DND-41 (cell line): ENCODE measurements around the gene USB1.

Experiments
- ATAC-seq: fragments of 200-7000 bp; cut with Tn5 transposase; 3 replicates; pipeline ENCODE4 v1.9.1; 2021; ENCODE audit warnings: low read depth; ENCODE audit not compliant: insufficient read depth
- DNase-seq: peaks from one replicate; pipeline ENCODE4 v3.0.0-alpha.2; 2020
- H2AFZ ChIP-seq: 2 replicates; pipeline ENCODE4 v1.6.0; 2012; ENCODE audit warnings: low read depth, low read length
- H3K27ac ChIP-seq: 2 replicates; pipeline ENCODE4 v1.5.1; 2012; ENCODE audit warnings: low read length, inconsistent platforms
- H3K27me3 ChIP-seq: fragments of 200-600 bp; sonication (generic); 2 replicates; pipeline ENCODE4 v1.6.0; 2012; ENCODE audit warnings: low read length, mild to moderate bottlenecking, inconsistent platforms; ENCODE audit not compliant: insufficient read depth, poor library complexity
- H3K36me3 ChIP-seq: 2 replicates; pipeline ENCODE4 v1.5.1; 2012; ENCODE audit warnings: low read length, inconsistent platforms; ENCODE audit not compliant: insufficient read depth
- H3K4me1 ChIP-seq: 2 replicates; pipeline ENCODE4 v1.5.1; 2012; ENCODE audit warnings: mild to moderate bottlenecking, low read length; ENCODE audit not compliant: insufficient read depth
- H3K4me2 ChIP-seq: 2 replicates; pipeline ENCODE4 v1.6.0; 2012; ENCODE audit warnings: mild to moderate bottlenecking, moderate library complexity, low read length, inconsistent platforms; ENCODE audit not compliant: insufficient read depth
- H3K4me3 ChIP-seq, 2 experiments: fragments of 200-600 bp in 1 of 2; shearing (Covaris generic) in 1 of 2; 2 replicates each; pipeline ENCODE4 v1.5.1; 2012 to 2016; ENCODE audit warnings: inconsistent platforms in 2 of 2, low read length in 2 of 2, mild to moderate bottlenecking in 2 of 2, low read depth in 1 of 2, moderate library complexity in 1 of 2
- H3K79me2 ChIP-seq: 2 replicates; pipeline ENCODE4 v1.6.0; 2012; ENCODE audit warnings: low read length, inconsistent platforms; ENCODE audit not compliant: insufficient read depth
- H3K9ac ChIP-seq: 2 replicates; pipeline ENCODE4 v1.6.0; 2012; ENCODE audit warnings: low read depth, mild to moderate bottlenecking, inconsistent platforms, low read length, moderate library complexity
- H3K9me3 ChIP-seq: 2 replicates; pipeline ENCODE4 v1.5.1; 2012; ENCODE audit warnings: low read length, moderate library complexity, mild to moderate bottlenecking, inconsistent platforms; ENCODE audit not compliant: insufficient read depth, severe bottlenecking
- H4K20me1 ChIP-seq: 2 replicates; pipeline ENCODE4 v1.6.0; 2012; ENCODE audit warnings: low read length; ENCODE audit not compliant: insufficient read depth
- CTCF ChIP-seq: IDR thresholded peaks from 2 replicates; pipeline ENCODE4 v1.5.1; 2012; ENCODE audit warnings: borderline replicate concordance, low read length, moderate library complexity, mild to moderate bottlenecking; ENCODE audit not compliant: poor library complexity, severe bottlenecking; ENCODE audit errors: extremely low read depth
- EZH2 ChIP-seq: IDR thresholded peaks from 3 replicates; pipeline ENCODE4 v1.6.1; 2012; ENCODE audit warnings: borderline replicate concordance, low read depth, mild to moderate bottlenecking, moderate library complexity, low read length, inconsistent platforms; ENCODE audit not compliant: severe bottlenecking

Gene USB1

GRCh38 chr16:57957673-57958392 is 43.4 kb upstream of the USB1 start:
- Histone ChIP-seq H3K79me2 (no peaks in the 10 kb centered on the region), H2AFZ (no peak overlapping the region), H3K4me2 (no peak overlapping the region), H3K27me3 (no peaks in the 10 kb centered on the region), H3K36me3 (no peaks in the 10 kb centered on the region), H4K20me1 (no peaks in the 10 kb centered on the region; the same call in 1 of the 2 replicates), H3K4me3 (no peak overlapping the region), H3K9ac (no peak overlapping the region), H3K9me3 (no peaks in the 10 kb centered on the region), H3K27ac (no peak overlapping the region), H3K4me1 (no peaks in the 10 kb centered on the region)
- TF ChIP-seq CTCF (no peak), EZH2 (no peak)
- ATAC-seq = no peak
- no peak for DNase-seq

DNA sequence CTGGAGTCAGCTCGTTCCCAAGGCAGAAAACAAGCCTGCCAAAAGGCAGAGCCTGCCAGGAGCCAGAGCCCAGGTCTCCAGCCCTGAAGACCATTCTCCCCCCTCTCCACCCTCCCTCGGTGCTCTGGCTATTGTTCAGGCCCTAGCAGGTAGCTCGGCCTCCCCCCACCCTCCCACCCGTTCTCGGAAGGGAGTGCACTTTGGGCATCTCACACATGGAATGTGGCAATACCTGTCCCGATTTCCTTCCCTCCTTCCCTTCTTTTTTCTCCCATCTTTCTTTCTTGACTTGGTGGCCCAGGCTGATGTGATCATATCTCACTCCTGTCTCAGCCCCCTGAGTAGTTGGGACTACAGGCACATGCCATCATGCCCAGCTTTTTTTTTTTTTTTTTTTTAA is 42.7 kb upstream of the USB1 start:
- Histone ChIP-seq H4K20me1 (no peaks in the 10 kb centered on the region; the same call in 1 of the 2 replicates), H3K9ac (no peak overlapping the region), H3K9me3 (no peaks in the 10 kb centered on the region), H2AFZ (no peak overlapping the region), H3K27ac (no peak overlapping the region), H3K27me3 (no peaks in the 10 kb centered on the region), H3K4me3 (no peak overlapping the region), H3K79me2 (no peaks in the 10 kb centered on the region), H3K4me1 (no peaks in the 10 kb centered on the region), H3K36me3 (no peaks in the 10 kb centered on the region), H3K4me2 (no peak overlapping the region)
- TF ChIP-seq CTCF (no peak), EZH2 (no peak)
- DNase-seq (no peak), ATAC-seq (no peak)

GRCh38 chr16:57959121-57959520 is 42.1 kb upstream of the USB1 start:
- H3K27ac ChIP-seq = no peak overlapping the region
- H3K79me2 ChIP-seq = no peaks in the 10 kb centered on the region
- no peaks in the 10 kb centered on the region for H3K36me3 ChIP-seq
- no peaks in the 10 kb centered on the region; the same call in 1 of the 2 replicates for H4K20me1 ChIP-seq
- no peak overlapping the region for H3K4me2 ChIP-seq
- TF ChIP-seq EZH2 (no peak), CTCF (no peak)
- ATAC-seq (no peak), DNase-seq (no peak)
- no peaks in the 10 kb centered on the region for H3K27me3 ChIP-seq
- H3K9me3 ChIP-seq = no peaks in the 10 kb centered on the region
- no peak overlapping the region for H2AFZ ChIP-seq
- no peak overlapping the region for H3K9ac ChIP-seq
- H3K4me3 ChIP-seq = no peak overlapping the region
- no peaks in the 10 kb centered on the region for H3K4me1 ChIP-seq

- H3K36me3 ChIP-seq = no peaks in the 10 kb centered on the region
- H2AFZ ChIP-seq = no peak overlapping the region
- H3K4me2 ChIP-seq = no peak overlapping the region
- no peak overlapping the region for H3K9ac ChIP-seq
- H3K9me3 ChIP-seq = no peaks in the 10 kb centered on the region
- no peaks in the 10 kb centered on the region; the same call in 1 of the 2 replicates for H4K20me1 ChIP-seq
- H3K4me1 ChIP-seq = no peaks in the 10 kb centered on the region
- DNase-seq = no peak
- H3K27ac ChIP-seq = no peak overlapping the region
- no peak for TF ChIP-seq EZH2
- no peak for TF ChIP-seq CTCF
- H3K27me3 ChIP-seq = no peaks in the 10 kb centered on the region
- H3K79me2 ChIP-seq = no peaks in the 10 kb centered on the region
- H3K4me3 ChIP-seq = no peak overlapping the region
- no peak for ATAC-seq
These were observed 41.4 kb upstream of the USB1 start for GRCh38 chr16:57959804-57960203.
